ENCODE data around the gene TUBGCP6. TPM values are rescaled to one million over a fixed set of nuclear protein-coding genes. Genes with fewer than 3 reads are reported as not detected.
"Not testable (repeated sequence)": the region's sequence is repeated elsewhere in the genome, so short reads cannot be mapped to it uniquely, and the experiment has no call there.

The TUBGCP6 gene
- total RNA-seq, 1 donor from 2014 or later, result 27.2 TPM

DNA sequence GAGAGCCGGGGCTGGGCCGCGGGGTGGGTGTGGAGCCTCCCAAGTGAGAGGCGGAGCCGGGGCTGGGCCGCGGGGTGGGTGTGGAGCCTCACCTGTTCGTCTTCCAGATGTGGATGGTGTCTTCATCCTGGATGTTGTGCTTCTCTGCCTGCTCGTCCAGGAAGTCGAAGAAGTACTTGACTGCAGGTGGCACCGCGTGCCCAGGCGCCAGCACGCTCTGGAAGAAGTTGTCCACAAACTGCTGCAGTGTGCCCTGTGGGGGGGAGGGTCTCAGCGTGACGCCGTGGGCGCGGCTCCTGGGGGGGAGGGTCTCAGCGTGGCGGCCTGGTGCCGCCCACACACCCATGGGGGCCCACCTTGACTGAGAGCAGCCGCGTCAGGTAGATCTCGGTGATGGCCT is 32.9 kb upstream of the TUBGCP6 start:
- H3K36me3 ChIP-seq (ENCODE audit: control insufficient read depth, insufficient read depth, low read length), result peaks cover 2% of the 10 kb centered on the region
- H3K27me3 ChIP-seq (ENCODE audit: control insufficient read depth, insufficient read depth, low read length), result no peaks in the 10 kb centered on the region
- H3K4me3 ChIP-seq (ENCODE audit: low read depth, low read length), result no peak overlapping the region
- no peak for DNase-seq (ENCODE audit: low read depth)
- TF ChIP-seq CTCF (IDR thresholded peaks at IDR 0.05; ENCODE audit: insufficient read depth, low read length, poor library complexity, severe bottlenecking), result no peak

DNA sequence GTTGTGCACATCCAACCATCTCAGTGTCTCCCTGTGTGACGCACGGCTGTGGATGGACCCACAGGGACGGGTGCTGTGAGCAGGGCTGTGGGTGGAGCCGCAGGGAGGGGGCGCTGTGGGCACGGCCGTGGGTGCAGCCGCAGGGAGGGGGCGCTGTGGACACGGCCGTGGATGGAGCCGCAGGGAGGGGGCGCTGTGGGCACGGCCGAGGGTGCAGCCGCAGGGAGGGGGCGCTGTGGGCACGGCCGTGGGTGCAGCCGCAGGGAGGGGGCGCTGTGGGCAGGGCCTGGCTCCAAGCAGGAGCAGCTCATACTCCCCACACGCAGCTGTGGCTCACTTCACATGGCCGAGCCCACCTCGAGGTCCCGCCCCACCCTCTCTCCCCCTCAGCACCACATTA is 31.3 kb upstream of the TUBGCP6 start:
- no peak for DNase-seq (ENCODE audit: low read depth)
- no peak overlapping the region for H3K4me3 ChIP-seq (ENCODE audit: low read depth, low read length)
- H3K36me3 ChIP-seq (ENCODE audit: control insufficient read depth, insufficient read depth, low read length), result peaks cover under 1% of the 10 kb centered on the region
- peak; percentile 65 for TF ChIP-seq CTCF (IDR thresholded peaks at IDR 0.05; ENCODE audit: insufficient read depth, low read length, poor library complexity, severe bottlenecking)
- no peaks in the 10 kb centered on the region for H3K27me3 ChIP-seq (ENCODE audit: control insufficient read depth, insufficient read depth, low read length)

DNA sequence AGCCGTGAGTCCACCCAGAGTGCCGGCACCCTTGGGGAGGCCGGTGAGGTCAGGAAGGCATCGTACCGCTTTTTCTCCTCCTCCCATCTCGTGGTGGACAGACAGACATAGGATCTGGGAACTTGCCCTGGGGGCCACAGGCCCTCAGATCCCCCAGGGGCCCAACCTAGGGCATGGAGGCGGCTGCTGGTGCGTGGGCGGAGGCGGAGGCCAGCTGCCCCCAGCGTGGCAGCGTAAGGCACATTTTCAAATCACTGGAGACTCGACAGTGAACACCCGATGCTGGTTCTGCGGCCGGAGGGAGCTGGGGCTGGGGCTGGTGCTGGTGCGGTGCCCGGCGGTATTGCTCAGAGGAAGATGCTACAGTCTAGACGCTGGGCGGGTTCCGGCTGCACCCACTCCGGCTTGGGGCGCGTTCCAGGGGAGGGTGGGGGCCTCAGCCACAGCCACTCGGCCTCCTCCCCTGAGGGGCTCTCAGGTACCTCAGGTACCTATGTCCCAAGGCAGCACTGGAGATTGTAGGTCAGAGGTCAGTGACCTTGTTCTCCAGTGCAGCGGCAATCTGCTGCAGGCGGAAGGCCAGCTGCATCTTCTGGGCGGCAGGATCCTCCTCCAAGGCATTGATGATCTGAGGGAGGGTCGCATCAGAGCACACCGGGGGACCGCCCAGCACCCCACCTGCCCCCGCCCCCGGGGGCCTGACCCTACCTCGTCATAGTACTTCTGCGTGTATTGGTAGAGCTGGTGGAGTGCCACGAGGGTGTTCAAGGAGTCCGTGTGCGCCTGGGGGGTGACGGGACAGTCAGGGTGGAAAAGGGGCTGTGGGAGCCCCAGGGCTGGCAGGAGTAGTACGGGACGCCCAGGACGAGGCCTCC is 30.6 kb upstream of the TUBGCP6 start:
- no peak for TF ChIP-seq CTCF (IDR thresholded peaks at IDR 0.05; ENCODE audit: insufficient read depth, low read length, poor library complexity, severe bottlenecking)
- Histone ChIP-seq H3K36me3 (ENCODE audit: control insufficient read depth, insufficient read depth, low read length) (no peaks in the 10 kb centered on the region), H3K27me3 (ENCODE audit: control insufficient read depth, insufficient read depth, low read length) (no peaks in the 10 kb centered on the region), H3K4me3 (ENCODE audit: low read depth, low read length) (no peak overlapping the region)
- no peak for DNase-seq (ENCODE audit: low read depth)

DNA sequence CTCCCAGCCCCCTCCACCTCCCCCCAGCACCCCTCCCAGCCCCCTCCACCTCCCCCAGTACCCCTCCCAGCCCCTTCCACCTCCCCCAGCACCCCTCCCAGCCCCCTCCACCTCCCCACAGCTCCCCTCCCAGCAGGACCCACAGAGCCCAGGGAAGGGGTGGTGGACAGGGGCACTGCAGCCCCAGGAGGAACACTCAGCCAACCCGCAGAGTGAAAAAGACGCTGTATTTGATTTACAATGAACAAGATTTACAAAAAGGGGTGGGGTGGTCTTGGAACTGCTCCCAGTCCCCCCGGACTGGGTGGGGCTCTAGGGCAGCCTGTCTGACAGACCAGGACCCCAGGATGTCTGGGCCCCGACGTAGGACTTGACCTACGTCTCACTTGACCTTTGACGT is 29.9 kb upstream of the TUBGCP6 start:
- DNase-seq (ENCODE audit: low read depth), result no peak
- Histone ChIP-seq H3K36me3 (ENCODE audit: control insufficient read depth, insufficient read depth, low read length) (no peaks in the 10 kb centered on the region), H3K4me3 (ENCODE audit: low read depth, low read length) (no peak overlapping the region), H3K27me3 (ENCODE audit: control insufficient read depth, insufficient read depth, low read length) (no peaks in the 10 kb centered on the region)
- TF ChIP-seq CTCF (IDR thresholded peaks at IDR 0.05; ENCODE audit: insufficient read depth, low read length, poor library complexity, severe bottlenecking), result no peak

- Histone ChIP-seq H3K27me3 (ENCODE audit: control insufficient read depth, insufficient read depth, low read length) (no peaks in the 10 kb centered on the region), H3K4me3 (ENCODE audit: low read depth, low read length) (no peak overlapping the region), H3K36me3 (ENCODE audit: control insufficient read depth, insufficient read depth, low read length) (no peaks in the 10 kb centered on the region)
- peak; percentile 33 for TF ChIP-seq CTCF (IDR thresholded peaks at IDR 0.05; ENCODE audit: insufficient read depth, low read length, poor library complexity, severe bottlenecking)
- DNase-seq (ENCODE audit: low read depth), result no peak
These were observed 29.5 kb upstream of the TUBGCP6 start for GRCh38 chr22:50274311-50274710.

GRCh38 chr22:50273781-50274180 is 29.0 kb upstream of the TUBGCP6 start:
- not testable (repeated sequence) for H3K36me3 ChIP-seq (ENCODE audit: control insufficient read depth, insufficient read depth, low read length); H3K4me3 ChIP-seq (ENCODE audit: low read depth, low read length); DNase-seq (ENCODE audit: low read depth); H3K27me3 ChIP-seq (ENCODE audit: control insufficient read depth, insufficient read depth, low read length)
